GM21367 (cell line): Measurements from ENCODE around the gene HCFC2.
"Not testable (repeated sequence)": the region's sequence is repeated elsewhere in the genome, so short reads cannot be mapped to it uniquely, and the experiment has no call there.

ENCODE experiments used
- ATAC-seq: cut with Tn5 transposase; IDR thresholded peaks from one replicate; pipeline ENCODE4 v1.9.1; 2021; ENCODE audit not compliant: unreplicated experiment

Gene HCFC2

GRCh38 chr12:104114834-104115586 lies 50.7 kb downstream of the HCFC2 start:
- ATAC-seq: not testable (repeated sequence)

GRCh38 chr12:104115587-104115975 lies 51.2 kb downstream of the HCFC2 start:
- ATAC-seq: no peak

- no peak for ATAC-seq
Observed at GRCh38 chr12:104121001-104121400, 56.7 kb downstream of the HCFC2 start.

- no peak for ATAC-seq
Observed at GRCh38 chr12:104122298-104122697, 58.0 kb downstream of the HCFC2 start.

- ATAC-seq: no peak
Observed at GRCh38 chr12:104126548-104126947, 62.2 kb downstream of the HCFC2 start.

- no peak for ATAC-seq
Observed at GRCh38 chr12:104130760-104131159, 66.4 kb downstream of the HCFC2 start.

GRCh38 chr12:104131609-104132008 lies 67.3 kb downstream of the HCFC2 start:
- ATAC-seq: no peak

- no peak for ATAC-seq
Observed at GRCh38 chr12:104132351-104132956, 68.1 kb downstream of the HCFC2 start.

- ATAC-seq: no peak
Observed at GRCh38 chr12:104133321-104133720, 69.0 kb downstream of the HCFC2 start.

GRCh38 chr12:104133866-104134265 lies 69.5 kb downstream of the HCFC2 start:
- ATAC-seq: no peak

- ATAC-seq: no peak
Observed at GRCh38 chr12:104134882-104135281, 70.6 kb downstream of the HCFC2 start.

- no peak for ATAC-seq
Observed at GRCh38 chr12:104136577-104136976, 72.2 kb downstream of the HCFC2 start.

GRCh38 chr12:104137001-104137901 lies 72.9 kb downstream of the HCFC2 start:
- ATAC-seq: peak; percentile 21

- ATAC-seq: peak; percentile 87
Observed at GRCh38 chr12:104137902-104138796, 73.8 kb downstream of the HCFC2 start, which contains the start of gene NFYB. NFYB (minus strand) TSS chr12:104138210; CDS start chr12:104135453, 2,757 bp downstream.

GRCh38 chr12:104138797-104139152 lies 74.4 kb downstream of the HCFC2 start:
- ATAC-seq: no peak

GRCh38 chr12:104142543-104142942 lies 78.2 kb downstream of the HCFC2 start:
- no peak for ATAC-seq

- no peak for ATAC-seq
Observed at GRCh38 chr12:104143002-104143401, 78.7 kb downstream of the HCFC2 start.

- ATAC-seq: no peak
Observed at GRCh38 chr12:104143918-104144317, 79.6 kb downstream of the HCFC2 start.

GRCh38 chr12:104147346-104147745 lies 83.0 kb downstream of the HCFC2 start:
- no peak for ATAC-seq

- no peak for ATAC-seq
Observed at GRCh38 chr12:104150416-104150815, 86.1 kb downstream of the HCFC2 start.
